KMS-11 (cell line): Measurements from ENCODE around the gene PAPSS1.

Source experiments
- H2AFZ ChIP-seq: fragments of 200-600 bp; sonication (generic); 2 replicates; pipeline ENCODE4 v1.6.1; 2016; ENCODE audit warnings: antibody characterized with exemption, mixed run types, low read depth
- H3K27ac ChIP-seq: fragments of 200-600 bp; sonication (generic); 2 replicates; pipeline ENCODE4 v1.6.1; 2016; ENCODE audit warnings: mild to moderate bottlenecking, mixed run types
- H3K27me3 ChIP-seq: fragments of 200-600 bp; sonication (generic); 2 replicates; pipeline ENCODE4 v1.6.1; 2017; ENCODE audit warnings: mild to moderate bottlenecking, low read depth, mixed run types, moderate library complexity; ENCODE audit not compliant: insufficient read depth
- H3K36me3 ChIP-seq: fragments of 200-600 bp; sonication (generic); 2 replicates; pipeline ENCODE4 v1.6.1; 2017; ENCODE audit warnings: mild to moderate bottlenecking, mixed run types; ENCODE audit not compliant: insufficient read depth
- H3K4me1 ChIP-seq: fragments of 200-600 bp; sonication (generic); 2 replicates; pipeline ENCODE4 v1.6.1; 2016; ENCODE audit warnings: mild to moderate bottlenecking, low read depth, mixed run types; ENCODE audit not compliant: poor library complexity, severe bottlenecking
- H3K4me2 ChIP-seq: fragments of 200-600 bp; sonication (generic); 2 replicates; pipeline ENCODE4 v1.7.0; 2016; ENCODE audit warnings: mild to moderate bottlenecking, mixed run types
- H3K4me3 ChIP-seq: fragments of 200-600 bp; sonication (generic); IDR thresholded peaks from 2 replicates; pipeline ENCODE4 v1.6.1; 2017; ENCODE audit warnings: low read depth, low read length, mixed read lengths; ENCODE audit not compliant: insufficient read depth
- H3K79me2 ChIP-seq: fragments of 200-600 bp; sonication (generic); 2 replicates; pipeline ENCODE4 v1.6.1; 2016; ENCODE audit warnings: low read depth, mixed run types; ENCODE audit not compliant: insufficient read depth
- H3K9ac ChIP-seq: fragments of 200-600 bp; sonication (generic); 2 replicates; pipeline ENCODE4 v1.6.1; 2016; ENCODE audit warnings: mild to moderate bottlenecking, mixed run types
- H4K20me1 ChIP-seq: fragments of 200-600 bp; sonication (generic); 2 replicates; pipeline ENCODE4 v1.6.1; 2016; ENCODE audit warnings: mild to moderate bottlenecking, mixed run types; ENCODE audit not compliant: insufficient read depth
- CTCF ChIP-seq: fragments of 200-600 bp; sonication (generic); conservative IDR thresholded peaks from 2 replicates; pipeline ENCODE4 v1.6.1; 2017; ENCODE audit warnings: low read depth, mild to moderate bottlenecking, antibody characterized with exemption, low read length, moderate library complexity, mixed read lengths

PAPSS1 gene

GRCh38 chr4:107719922-107720722, at the start of gene PAPSS1:
Gene PAPSS1 (minus strand): TSS chr4:107720234. CDS start chr4:107720179, 55 bp downstream.
- H4K20me1 ChIP-seq, result no peaks in the 10 kb centered on the region
- peaks cover 50% of the 10 kb centered on the region for H3K4me1 ChIP-seq
- H3K27me3 ChIP-seq, result no peaks in the 10 kb centered on the region
- no peak for TF ChIP-seq CTCF
- peak within 1 kb of the TSS; percentile 95 for H2AFZ ChIP-seq
- no peak within 1 kb of the TSS for H3K4me3 ChIP-seq
- peak within 1 kb of the TSS; percentile 60 for H3K27ac ChIP-seq
- peaks cover 17% of the 10 kb centered on the region; the same call in 1 of the 2 replicates for H3K79me2 ChIP-seq
- H3K4me2 ChIP-seq, result peak within 1 kb of the TSS; percentile 91
- no peaks in the 10 kb centered on the region for H3K36me3 ChIP-seq
- peak within 1 kb of the TSS; percentile 31; the same call in 1 of the 2 replicates for H3K9ac ChIP-seq

DNA sequence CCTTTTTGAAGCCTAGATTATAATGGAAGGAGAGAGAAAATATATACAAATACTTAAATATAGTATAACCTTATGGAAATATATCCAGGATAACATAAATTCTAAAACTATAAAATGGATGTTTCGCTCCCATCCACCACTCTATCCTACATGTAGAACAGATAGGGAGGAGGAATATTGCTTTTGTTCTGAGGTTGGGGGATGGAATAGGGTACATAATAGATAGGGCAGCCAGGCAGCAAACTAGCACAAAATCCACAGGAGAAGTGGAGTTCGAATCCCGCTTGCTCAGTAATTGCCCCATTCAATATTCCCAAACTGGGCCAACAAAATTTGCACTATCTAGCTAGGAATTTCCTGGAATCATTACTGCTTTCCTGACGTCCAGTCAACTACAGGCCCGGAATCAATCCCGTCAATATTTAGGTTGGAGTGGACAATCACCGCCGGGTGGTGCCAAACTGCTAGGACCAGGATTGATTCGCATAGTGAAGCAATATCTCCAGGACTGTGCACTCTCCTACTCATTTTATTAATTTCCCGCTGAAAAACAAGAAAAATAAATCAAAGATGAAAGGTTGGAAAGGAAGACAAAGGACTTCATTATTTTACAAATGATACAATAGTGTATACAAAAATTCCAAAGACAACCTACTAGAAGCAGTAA, 40.4 kb upstream of the PAPSS1 start:
- no peaks in the 10 kb centered on the region for H4K20me1 ChIP-seq
- no peaks in the 10 kb centered on the region for H3K79me2 ChIP-seq
- no peak overlapping the region for H3K27ac ChIP-seq
- H2AFZ ChIP-seq, result no peak overlapping the region
- peaks cover 29% of the 10 kb centered on the region for H3K4me1 ChIP-seq
- no peaks in the 10 kb centered on the region for H3K27me3 ChIP-seq
- no peak overlapping the region for H3K4me3 ChIP-seq
- no peak for TF ChIP-seq CTCF
- H3K36me3 ChIP-seq, result no peaks in the 10 kb centered on the region
- H3K9ac ChIP-seq, result no peak overlapping the region
- no peak overlapping the region for H3K4me2 ChIP-seq

GRCh38 chr4:107757864-107758476, 37.9 kb upstream of the PAPSS1 start:
- TF ChIP-seq CTCF, result peak; percentile 88
- H3K27me3 ChIP-seq, result no peaks in the 10 kb centered on the region

DNA sequence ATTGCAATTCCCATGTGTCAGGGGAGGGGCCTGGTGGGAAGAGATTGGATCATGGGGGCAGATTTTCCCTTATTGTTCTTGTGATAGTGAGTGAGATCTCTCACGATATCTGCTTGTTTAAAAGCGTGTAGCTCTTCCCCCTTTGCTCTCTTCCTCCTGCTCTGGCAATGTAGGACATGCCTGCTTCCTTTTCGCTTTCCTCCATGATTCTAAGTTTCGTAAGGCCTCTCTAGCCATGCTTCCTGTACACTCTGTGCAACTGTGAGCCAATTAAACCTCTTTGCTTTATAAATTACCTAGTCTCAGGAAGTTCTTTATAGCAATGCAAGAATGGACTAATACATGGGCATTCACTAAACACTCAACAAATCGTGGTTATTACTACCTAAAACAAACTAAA, 37.2 kb upstream of the PAPSS1 start:
- H3K27ac ChIP-seq, result no peak overlapping the region
- TF ChIP-seq CTCF, result no peak
- H3K4me1 ChIP-seq, result peaks cover 45% of the 10 kb centered on the region
- H3K36me3 ChIP-seq, result no peaks in the 10 kb centered on the region
- no peak overlapping the region for H3K4me2 ChIP-seq
- no peaks in the 10 kb centered on the region for H3K27me3 ChIP-seq
- no peak overlapping the region for H3K9ac ChIP-seq
- H3K79me2 ChIP-seq, result no peaks in the 10 kb centered on the region
- H4K20me1 ChIP-seq, result no peaks in the 10 kb centered on the region
- H3K4me3 ChIP-seq, result no peak overlapping the region
- no peak overlapping the region for H2AFZ ChIP-seq

More at GRCh38 chr4:107757864-107758476, 37.9 kb upstream of the PAPSS1 start:
- Histone ChIP-seq H3K4me1 (peaks cover 45% of the 10 kb centered on the region), H3K27ac (no peak overlapping the region), H2AFZ (no peak overlapping the region), H4K20me1 (no peaks in the 10 kb centered on the region), H3K9ac (no peak overlapping the region), H3K4me3 (no peak overlapping the region), H3K79me2 (no peaks in the 10 kb centered on the region), H3K36me3 (no peaks in the 10 kb centered on the region), H3K4me2 (no peak overlapping the region)
